ENCODE results near the gene PRKCA. TPM values are rescaled to one million over a fixed set of nuclear protein-coding genes. Genes with fewer than 3 reads are reported as not detected.

Gene PRKCA
- total and polyA plus RNA-seq, 2 experiments from 2014 or later: 6.4 to 35.4 TPM

- no peak for TF ChIP-seq ETS1 (IDR thresholded peaks at IDR 0.05)
- no peak for TF ChIP-seq ZNF462 (CRISPR knock-in tag; IDR thresholded peaks at IDR 0.05)
- no peak for TF ChIP-seq ZNF114 (CRISPR knock-in tag; IDR thresholded peaks at IDR 0.05)
- no peak for TF ChIP-seq STAT1 (IDR thresholded peaks at IDR 0.05; ENCODE audit: unreplicated experiment)
These were observed 46.9 kb upstream of the PRKCA start (continued) for GRCh38 chr17:66255527-66255971.

GRCh38 chr17:66260275-66260674 is 42.1 kb upstream of the PRKCA start:
- no peak overlapping the region; the same call in 1 of the 2 replicates for H2AFZ ChIP-seq
- no peaks in the 10 kb centered on the region for H3K36me3 Mint-ChIP-seq (ENCODE audit: low read depth)
- H3K79me2 ChIP-seq (replicated peaks; ENCODE audit: insufficient read depth): no peaks in the 10 kb centered on the region
- H3K9me2 ChIP-seq (ENCODE audit: insufficient read depth): no peaks in the 10 kb centered on the region
- H4K20me1 ChIP-seq (replicated peaks; ENCODE audit: insufficient read depth): no peaks in the 10 kb centered on the region
- H3K27ac ChIP-seq (ENCODE audit: low read depth): no peak overlapping the region
- H3K4me3 Mint-ChIP-seq: no peak overlapping the region
- no peak overlapping the region for H3K4me3 ChIP-seq
- no peaks in the 10 kb centered on the region for H3K27me3 Mint-ChIP-seq (ENCODE audit: insufficient read depth, low read depth, poor library complexity)
- H3K4me2 ChIP-seq: no peak overlapping the region
- H3K9me3 Mint-ChIP-seq: peaks cover 2% of the 10 kb centered on the region; the same call in 1 of the 3 replicates
- H3K27ac Mint-ChIP-seq: no peak overlapping the region
- H3K4me1 Mint-ChIP-seq: no peaks in the 10 kb centered on the region
- no peaks in the 10 kb centered on the region for H3K36me3 ChIP-seq (ENCODE audit: insufficient read depth)
- ATAC-seq: no peak
- H3F3A ChIP-seq (replicated peaks; ENCODE audit: low read depth): no peaks in the 10 kb centered on the region
- no peaks in the 10 kb centered on the region for H3K4me1 ChIP-seq (ENCODE audit: insufficient read depth)
- TF ChIP-seq CREB1 (CRISPR knock-in tag; IDR thresholded peaks at IDR 0.05; ENCODE audit: low read depth) (no peak), STAT1 (IDR thresholded peaks at IDR 0.05; ENCODE audit: unreplicated experiment) (no peak), POLR2AphosphoS5 (IDR thresholded peaks at IDR 0.05; ENCODE audit: low read depth) (no peak), NANOG (IDR thresholded peaks at IDR 0.05; ENCODE audit: borderline replicate concordance) (no peak)
- DNase-seq (ENCODE audit: low spot score): no peak
- no peaks in the 10 kb centered on the region for H3K27me3 ChIP-seq (ENCODE audit: insufficient read depth)
